ENCODE results near the gene ACSL6. TPM values are rescaled to one million over a fixed set of nuclear protein-coding genes. Genes with fewer than 3 reads are reported as not detected.

ACSL6 gene
- total RNA-seq, 3 donors from 2014 or later: 0.32 to 1.8 (median 0.33) TPM

DNA sequence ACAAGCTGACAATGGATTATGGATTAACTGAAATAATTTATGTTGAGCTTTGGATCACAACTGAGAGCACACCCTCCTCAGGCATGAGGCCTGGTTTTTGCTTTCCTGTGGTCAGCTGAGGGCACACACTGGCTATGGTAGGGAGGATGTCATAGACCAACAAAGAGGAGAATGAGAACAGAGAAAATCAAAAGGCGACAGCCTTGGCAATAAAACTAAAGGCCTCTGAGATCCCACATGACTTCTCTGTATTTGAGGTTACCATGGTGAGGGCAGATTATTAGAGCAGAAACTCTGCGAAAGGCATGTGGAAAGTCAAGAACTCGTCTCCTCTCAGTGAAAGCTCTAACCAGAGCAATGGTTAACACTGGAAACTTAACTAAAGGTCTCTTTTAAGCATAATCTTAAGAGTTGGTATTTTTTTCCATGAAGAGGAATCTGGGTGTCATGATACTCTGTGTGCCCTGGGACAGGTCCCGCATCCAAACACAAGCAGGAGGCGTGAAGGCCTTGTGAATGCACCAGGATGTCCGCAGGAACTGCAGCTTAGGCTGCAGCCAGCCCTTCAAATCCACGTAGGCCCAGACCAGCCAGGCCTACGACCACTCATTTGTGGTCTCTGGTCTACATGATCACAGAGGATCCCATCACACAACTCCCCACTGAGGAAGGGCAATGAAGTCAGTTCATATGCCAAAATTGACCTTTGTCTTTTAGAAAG is 53.6 kb downstream of the ACSL6 start:
- no peak overlapping the region for H3K4me3 ChIP-seq
- no peaks in the 10 kb centered on the region for H3K9me3 ChIP-seq
- TF ChIP-seq CTCF (IDR thresholded peaks at IDR 0.05): no peak
- no peak for TF ChIP-seq POLR2A (IDR thresholded peaks at IDR 0.05)
- no peak for TF ChIP-seq POLR2AphosphoS5 (IDR thresholded peaks at IDR 0.05)
- H3K27me3 ChIP-seq: no peaks in the 10 kb centered on the region
- H3K4me1 ChIP-seq: no peaks in the 10 kb centered on the region
- no peak overlapping the region for H3K27ac ChIP-seq
- no peak for DNase-seq (ENCODE audit: low spot score in 2 of 2)
- no peaks in the 10 kb centered on the region for H3K36me3 ChIP-seq
- intact Hi-C loops (cut with DNase I; ENCODE audit: low total_unique reads): no loop called here

DNA sequence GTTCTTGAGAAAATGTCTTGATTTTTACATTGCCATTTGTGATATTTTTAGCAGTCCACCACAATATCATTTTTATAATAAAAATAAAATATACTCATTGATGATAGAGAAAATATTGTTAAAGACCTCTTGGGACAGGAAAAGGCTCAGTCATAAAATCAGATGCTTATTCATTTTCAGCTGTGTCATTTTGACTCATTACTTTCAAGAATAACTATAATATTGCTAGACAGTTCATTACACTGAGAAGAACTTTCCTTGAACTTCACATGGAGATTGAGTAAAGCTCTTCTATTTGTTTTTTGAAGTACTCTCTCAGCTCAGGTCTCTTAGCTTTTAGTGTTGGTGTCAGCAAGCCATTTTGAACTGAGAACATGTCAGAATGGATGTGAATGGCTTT is 57.5 kb downstream of the ACSL6 start:
- intact Hi-C loops (cut with DNase I; ENCODE audit: low total_unique reads): no loop called here

GRCh38 chr5:131952301-131952857 is 59.1 kb downstream of the ACSL6 start:
- no peaks in the 10 kb centered on the region for H3K36me3 ChIP-seq
- no peaks in the 10 kb centered on the region for H3K9me3 ChIP-seq
- H3K4me1 ChIP-seq: no peaks in the 10 kb centered on the region
- no peak overlapping the region for H3K4me3 ChIP-seq
- TF ChIP-seq POLR2AphosphoS5 (IDR thresholded peaks at IDR 0.05) (no peak), CTCF (IDR thresholded peaks at IDR 0.05) (no peak), POLR2A (IDR thresholded peaks at IDR 0.05) (no peak)
- intact Hi-C loops (cut with DNase I; ENCODE audit: low total_unique reads): no loop called here
- no peak for DNase-seq (ENCODE audit: low spot score in 2 of 2)
- H3K27me3 ChIP-seq: no peaks in the 10 kb centered on the region
- H3K27ac ChIP-seq: no peak overlapping the region

More for the DNA sequence above, 57.5 kb downstream of the ACSL6 start:
- no peaks in the 10 kb centered on the region for H3K27me3 ChIP-seq
- no peaks in the 10 kb centered on the region for H3K4me1 ChIP-seq
- TF ChIP-seq POLR2A (IDR thresholded peaks at IDR 0.05) (no peak), CTCF (IDR thresholded peaks at IDR 0.05) (no peak), POLR2AphosphoS5 (IDR thresholded peaks at IDR 0.05) (no peak)
- no peak overlapping the region for H3K27ac ChIP-seq
- no peaks in the 10 kb centered on the region for H3K9me3 ChIP-seq
- DNase-seq (ENCODE audit: low spot score in 2 of 2): no peak
- H3K4me3 ChIP-seq: no peak overlapping the region
- H3K36me3 ChIP-seq: no peaks in the 10 kb centered on the region

GRCh38 chr5:131950706-131951105 is 60.8 kb downstream of the ACSL6 start:
- Histone ChIP-seq H3K27ac (no peak overlapping the region), H3K27me3 (no peaks in the 10 kb centered on the region), H3K9me3 (no peaks in the 10 kb centered on the region), H3K36me3 (no peaks in the 10 kb centered on the region), H3K4me1 (no peaks in the 10 kb centered on the region), H3K4me3 (no peak overlapping the region)
- TF ChIP-seq POLR2AphosphoS5 (IDR thresholded peaks at IDR 0.05): no peak
- intact Hi-C loops (cut with DNase I; ENCODE audit: low total_unique reads): no loop called here
- DNase-seq (ENCODE audit: low spot score in 2 of 2): no peak

- Histone ChIP-seq H3K4me3 (no peak overlapping the region), H3K27ac (no peak overlapping the region), H3K36me3 (no peaks in the 10 kb centered on the region), H3K27me3 (no peaks in the 10 kb centered on the region), H3K4me1 (no peaks in the 10 kb centered on the region), H3K9me3 (peaks cover 0 to 5% of the 10 kb centered on the region in 2 donors)
- intact Hi-C loops (cut with DNase I; ENCODE audit: low total_unique reads): no loop called here
- TF ChIP-seq CTCF (IDR thresholded peaks at IDR 0.05) (no peak), POLR2A (IDR thresholded peaks at IDR 0.05) (no peak), POLR2AphosphoS5 (IDR thresholded peaks at IDR 0.05) (no peak)
- DNase-seq (ENCODE audit: low spot score in 2 of 2): no peak
Measured at GRCh38 chr5:131947445-131947844, 64.0 kb downstream of the ACSL6 start.
